GM06990 (cell line): ENCODE results near the gene SDF4.

Experiments
- DNase-seq: peaks from one replicate; pipeline ENCODE4 v3.0.0-alpha.2; 2011; ENCODE audit not compliant: insufficient read length; ENCODE audit errors: extremely low read depth
- H3K27me3 ChIP-seq: replicated peaks from 2 replicates; pipeline ENCODE4 v1.6.0; 2011; ENCODE audit warnings: low read length; ENCODE audit not compliant: control insufficient read depth, insufficient read depth
- H3K36me3 ChIP-seq: 2 replicates; pipeline ENCODE4 v1.5.1; 2011; ENCODE audit warnings: low read length; ENCODE audit not compliant: control insufficient read depth, insufficient read depth
- H3K4me3 ChIP-seq: replicated peaks from 2 replicates; pipeline ENCODE4 v1.5.1; 2011; ENCODE audit warnings: low read depth, mild to moderate bottlenecking, control low read depth, low read length
- CTCF ChIP-seq: IDR thresholded peaks from 2 replicates; pipeline ENCODE4 v1.5.1; 2011; ENCODE audit warnings: low read length, control low read depth, mild to moderate bottlenecking, inconsistent platforms; ENCODE audit not compliant: insufficient read depth, poor library complexity, severe bottlenecking

SDF4 gene

GRCh38 chr1:1246577-1247340 is 15.0 kb upstream of the SDF4 start, which contains the start of gene C1QTNF12:
C1QTNF12 (minus strand) TSS chr1:1246722; CDS start chr1:1246690, 32 bp downstream.
- no peaks in the 10 kb centered on the region for H3K36me3 ChIP-seq
- no peaks in the 10 kb centered on the region; the same call in 1 of the 2 replicates for H3K27me3 ChIP-seq
- no peak within 1 kb of the TSS for H3K4me3 ChIP-seq

DNA sequence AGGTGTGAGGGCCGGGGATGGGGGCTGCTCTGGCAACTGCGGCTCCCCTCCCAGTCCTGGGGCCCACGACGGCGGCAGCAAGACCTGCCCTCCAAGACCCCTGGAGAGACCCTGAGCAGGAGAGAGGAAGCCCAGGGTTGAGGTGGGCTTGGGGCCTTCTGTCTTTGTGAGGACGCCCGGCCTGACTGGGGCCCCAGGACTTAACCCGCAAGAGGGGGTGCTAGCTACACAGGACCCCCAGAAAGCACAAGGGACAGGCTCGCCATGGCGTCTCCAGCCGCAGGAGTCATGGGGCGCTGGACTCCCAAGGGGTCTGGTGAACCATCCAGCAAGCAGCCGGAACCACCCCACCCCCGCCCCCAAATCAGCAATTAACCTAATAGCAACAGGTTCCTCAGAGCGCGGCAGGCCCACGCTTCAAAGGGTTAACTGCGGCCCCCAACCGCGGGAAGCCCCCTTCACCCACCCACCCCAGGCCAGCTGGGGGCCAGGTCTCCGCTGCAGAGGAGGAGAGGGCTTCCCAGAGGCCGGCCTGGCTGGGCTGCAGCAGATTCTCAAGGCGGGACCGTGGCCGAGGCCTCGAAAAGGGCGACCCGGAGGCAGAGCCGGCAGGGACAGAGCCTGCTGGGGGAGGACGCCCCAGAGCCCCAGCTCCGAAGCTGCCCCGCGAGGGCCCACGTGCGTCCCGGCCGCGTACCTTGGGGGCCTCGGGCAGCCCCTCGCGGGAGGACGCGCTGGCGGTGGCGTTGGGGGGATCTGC is 14.2 kb upstream of the SDF4 start:
- Histone ChIP-seq H3K4me3 (no peak overlapping the region), H3K36me3 (no peaks in the 10 kb centered on the region), H3K27me3 (no peaks in the 10 kb centered on the region; the same call in 1 of the 2 replicates)
- TF ChIP-seq CTCF: no peak
- DNase-seq: no peak

More at GRCh38 chr1:1246577-1247340, 15.0 kb upstream of the SDF4 start, which contains the start of gene C1QTNF12:
- DNase-seq: no peak
- no peak for TF ChIP-seq CTCF

DNA sequence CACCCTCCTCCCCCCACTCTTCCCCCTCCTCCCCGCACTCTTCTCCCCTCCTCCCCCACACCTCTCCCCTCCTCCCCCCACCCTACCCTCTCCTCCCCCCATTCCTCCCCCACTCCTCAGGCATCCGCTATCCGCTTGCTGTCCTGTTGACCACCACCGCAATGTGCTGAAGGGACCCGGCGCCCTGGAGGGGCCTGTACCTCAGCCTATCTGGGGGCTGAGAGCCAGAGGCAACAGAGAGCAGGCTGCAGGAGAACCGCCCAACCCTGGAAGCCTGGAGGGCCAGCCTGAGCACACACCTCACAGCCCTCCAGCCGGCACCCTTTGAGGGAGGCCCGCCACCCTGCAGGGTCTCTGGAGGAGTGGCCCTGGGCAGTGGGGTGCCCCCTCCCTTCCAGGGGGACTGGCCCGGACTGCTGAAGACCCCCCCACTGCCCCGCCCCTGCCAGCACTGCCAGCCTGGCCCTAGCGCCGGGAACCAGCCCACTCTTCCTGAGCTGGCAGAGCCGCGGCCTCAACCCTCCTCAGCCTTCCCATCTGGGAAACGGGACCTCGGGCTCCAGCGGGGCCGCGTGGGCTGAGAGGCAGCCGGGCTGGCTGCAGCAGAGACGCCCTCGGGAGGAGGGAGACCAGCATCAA is 13.5 kb upstream of the SDF4 start:
- no peak for TF ChIP-seq CTCF
- H3K4me3 ChIP-seq: no peak overlapping the region
- no peaks in the 10 kb centered on the region; the same call in 1 of the 2 replicates for H3K27me3 ChIP-seq
- no peak for DNase-seq
- no peaks in the 10 kb centered on the region for H3K36me3 ChIP-seq

DNA sequence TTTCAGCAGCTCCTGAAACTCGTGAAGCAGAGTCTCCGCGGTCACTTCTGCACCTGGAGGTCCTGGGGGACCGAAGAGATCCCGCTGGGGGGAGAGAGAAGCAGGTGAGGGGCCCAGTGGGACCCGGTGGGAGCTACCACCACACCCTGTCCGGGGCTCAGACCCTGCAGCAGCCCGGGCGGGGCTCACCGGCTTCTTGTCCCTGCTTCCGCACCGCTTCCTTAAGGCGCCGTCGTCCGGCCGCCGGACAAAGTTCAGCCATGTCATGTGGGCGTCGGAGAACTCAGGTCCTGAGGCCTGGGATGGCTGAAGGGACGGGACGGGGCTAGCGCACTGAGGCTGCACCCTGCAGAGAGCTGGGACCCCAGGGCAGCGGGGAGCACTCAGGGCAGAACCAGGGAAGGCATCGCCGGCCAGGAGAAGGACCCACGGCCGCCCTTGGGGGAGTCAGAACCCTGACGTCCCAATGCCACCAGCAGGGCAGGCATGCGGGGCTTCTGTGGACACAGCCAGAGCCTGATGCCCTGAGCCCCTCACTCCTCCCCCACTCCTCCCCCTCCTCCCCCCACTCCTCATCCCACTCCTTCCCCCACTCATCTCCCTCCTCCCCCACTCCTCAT is 12.5 kb upstream of the SDF4 start:
- no peaks in the 10 kb centered on the region for H3K36me3 ChIP-seq
- no peaks in the 10 kb centered on the region; the same call in 1 of the 2 replicates for H3K27me3 ChIP-seq
- no peak for DNase-seq
- no peak overlapping the region for H3K4me3 ChIP-seq
- TF ChIP-seq CTCF: no peak

DNA sequence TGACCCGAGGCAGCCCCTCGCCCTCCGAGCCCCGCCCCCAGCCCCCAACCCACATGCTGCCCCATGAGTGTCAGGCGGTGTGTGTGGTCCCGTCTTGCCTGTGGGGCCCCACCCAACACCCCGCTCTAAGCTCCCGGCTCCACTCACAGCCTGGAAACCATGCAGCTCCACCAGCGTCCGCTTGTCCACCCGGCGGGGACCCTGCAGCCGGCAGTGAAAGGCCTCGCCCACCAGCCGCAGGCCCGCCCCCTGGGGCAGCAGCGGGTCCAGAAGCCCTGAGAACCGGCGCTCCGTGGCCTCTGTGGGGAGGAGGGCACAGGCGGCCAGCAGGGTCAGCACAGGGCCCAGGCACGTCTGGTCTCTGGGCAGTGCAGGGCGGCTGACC is 12.0 kb upstream of the SDF4 start:
- Histone ChIP-seq H3K4me3 (no peak overlapping the region), H3K27me3 (no peaks in the 10 kb centered on the region; the same call in 1 of the 2 replicates), H3K36me3 (no peaks in the 10 kb centered on the region)
- DNase-seq: no peak
- no peak for TF ChIP-seq CTCF
